Testis (tissue), 2 donors: ENCODE results near the gene CFAP299.

ENCODE experiments used
- POLR2A ChIP-seq: fragments of 450-650 bp; IDR thresholded peaks from one replicate; pipeline ENCODE4 v1.6.1; 2017; ENCODE audit warnings: antibody characterized with exemption, mild to moderate bottlenecking, moderate library complexity
- TF ChIP-seq, protein P1 (sequence below), 3 experiments: fragments of 450-650 bp in 2 of 3; fragments of 200-600 bp in 1 of 3; sonication (generic) in 1 of 3; IDR thresholded peaks; one replicate each; pipeline ENCODE4 v1.5.1; 2016 to 2019; ENCODE audit warnings: antibody characterized with exemption in 3 of 3, mild to moderate bottlenecking in 2 of 3, moderate library complexity in 1 of 3

DNA sequence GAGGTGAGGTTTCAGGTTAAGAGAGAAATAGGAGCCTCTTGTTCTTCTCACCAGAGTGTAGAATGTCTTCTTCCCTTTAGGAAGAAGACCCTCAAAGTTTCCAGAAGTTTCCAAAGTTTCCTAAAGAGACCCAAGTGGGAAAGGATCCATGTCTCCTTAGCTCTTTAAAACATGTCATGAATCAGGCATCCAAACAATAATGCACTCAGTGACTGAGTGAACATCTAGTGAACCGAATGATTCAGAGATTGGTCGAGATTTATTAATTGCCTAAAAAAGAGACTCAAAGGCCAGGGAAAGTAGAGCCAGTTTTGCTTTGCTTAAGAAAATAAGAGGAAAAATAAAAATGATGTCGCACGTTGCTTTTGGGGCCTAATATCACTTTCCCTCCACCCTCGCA lies 39.7 kb upstream of the CFAP299 start:
- TF ChIP-seq POLR2A: no peak
- TF ChIP-seq, protein P1, sequence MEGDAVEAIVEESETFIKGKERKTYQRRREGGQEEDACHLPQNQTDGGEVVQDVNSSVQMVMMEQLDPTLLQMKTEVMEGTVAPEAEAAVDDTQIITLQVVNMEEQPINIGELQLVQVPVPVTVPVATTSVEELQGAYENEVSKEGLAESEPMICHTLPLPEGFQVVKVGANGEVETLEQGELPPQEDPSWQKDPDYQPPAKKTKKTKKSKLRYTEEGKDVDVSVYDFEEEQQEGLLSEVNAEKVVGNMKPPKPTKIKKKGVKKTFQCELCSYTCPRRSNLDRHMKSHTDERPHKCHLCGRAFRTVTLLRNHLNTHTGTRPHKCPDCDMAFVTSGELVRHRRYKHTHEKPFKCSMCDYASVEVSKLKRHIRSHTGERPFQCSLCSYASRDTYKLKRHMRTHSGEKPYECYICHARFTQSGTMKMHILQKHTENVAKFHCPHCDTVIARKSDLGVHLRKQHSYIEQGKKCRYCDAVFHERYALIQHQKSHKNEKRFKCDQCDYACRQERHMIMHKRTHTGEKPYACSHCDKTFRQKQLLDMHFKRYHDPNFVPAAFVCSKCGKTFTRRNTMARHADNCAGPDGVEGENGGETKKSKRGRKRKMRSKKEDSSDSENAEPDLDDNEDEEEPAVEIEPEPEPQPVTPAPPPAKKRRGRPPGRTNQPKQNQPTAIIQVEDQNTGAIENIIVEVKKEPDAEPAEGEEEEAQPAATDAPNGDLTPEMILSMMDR (IDR thresholded peaks at IDR 0.05): no peak
